GM23248 (cell line): ENCODE results near the gene PRKACB. TPM values are rescaled to one million over a fixed set of nuclear protein-coding genes. Genes with fewer than 3 reads are reported as not detected.

ENCODE experiments used
- DNase-seq: peaks from one replicate; pipeline ENCODE4 v3.0.0-alpha.2; 2015
- H2AFZ ChIP-seq: fragments of 200-600 bp; sonication (generic); 2 replicates; pipeline ENCODE4 v1.6.1; 2016; ENCODE audit warnings: antibody characterized with exemption
- H3F3A ChIP-seq: fragments of 200-600 bp; sonication (generic); 2 replicates; pipeline ENCODE4 v1.6.1; 2016; ENCODE audit warnings: mild to moderate bottlenecking, antibody characterized with exemption, mixed run types; ENCODE audit not compliant: insufficient read depth
- H3K27ac ChIP-seq: fragments of 200-600 bp; sonication (generic); 2 replicates; pipeline ENCODE4 v1.5.1; 2016; ENCODE audit warnings: mild to moderate bottlenecking
- H3K27me3 ChIP-seq: fragments of 200-600 bp; sonication (generic); replicated peaks from 2 replicates; pipeline ENCODE4 v1.6.1; 2016; ENCODE audit warnings: mild to moderate bottlenecking; ENCODE audit not compliant: insufficient read depth
- H3K36me3 ChIP-seq: fragments of 200-600 bp; sonication (generic); 2 replicates; pipeline ENCODE4 v1.6.1; 2016; ENCODE audit warnings: low read depth, mild to moderate bottlenecking
- H3K4me1 ChIP-seq: fragments of 200-600 bp; sonication (generic); 2 replicates; pipeline ENCODE4 v1.6.1; 2016; ENCODE audit warnings: mild to moderate bottlenecking; ENCODE audit not compliant: insufficient read depth
- H3K4me2 ChIP-seq: fragments of 200-600 bp; sonication (generic); one replicate; pipeline ENCODE4 v1.6.1; 2016; ENCODE audit warnings: mild to moderate bottlenecking; ENCODE audit not compliant: unreplicated experiment
- H3K4me3 ChIP-seq: fragments of 200-600 bp; sonication (generic); 2 replicates; pipeline ENCODE4 v1.5.1; 2016; ENCODE audit warnings: mild to moderate bottlenecking
- H3K79me2 ChIP-seq: fragments of 200-600 bp; sonication (generic); 2 replicates; pipeline ENCODE4 v1.6.1; 2016; ENCODE audit warnings: mild to moderate bottlenecking; ENCODE audit not compliant: insufficient read depth
- H3K9ac ChIP-seq: fragments of 200-600 bp; sonication (generic); 2 replicates; pipeline ENCODE4 v1.6.1; 2016; ENCODE audit warnings: mild to moderate bottlenecking
- H3K9me2 ChIP-seq: fragments of 200-600 bp; sonication (generic); 2 replicates; pipeline ENCODE4 v1.6.1; 2016; ENCODE audit warnings: mixed run types, mild to moderate bottlenecking, moderate library complexity; ENCODE audit not compliant: insufficient read depth
- H3K9me3 ChIP-seq: fragments of 200-600 bp; sonication (generic); one replicate; pipeline ENCODE4 v1.6.1; 2017; ENCODE audit warnings: low read depth
- H4K20me1 ChIP-seq: fragments of 200-600 bp; sonication (generic); 2 replicates; pipeline ENCODE4 v1.6.0; 2016; ENCODE audit not compliant: insufficient read depth
- EZH2 ChIP-seq: fragments of 200-600 bp; sonication (generic); IDR thresholded peaks from 2 replicates; pipeline ENCODE4 v1.6.1; 2018; ENCODE audit warnings: antibody characterized with exemption, mild to moderate bottlenecking; ENCODE audit not compliant: insufficient read depth, poor library complexity, severe bottlenecking
- EZH2phosphoT487 ChIP-seq: fragments of 200-600 bp; sonication (generic); IDR thresholded peaks from 2 replicates; pipeline ENCODE4 v1.6.1; 2018; ENCODE audit warnings: antibody characterized with exemption, moderate library complexity, mild to moderate bottlenecking, low read depth; ENCODE audit not compliant: insufficient read depth
- WGBS, 2 experiments: methylation state at CpG; one replicate each; pipeline ENCODE4 v1.1.6; 2015 to 2017; ENCODE audit warnings: low lambda C conversion rate in 2 of 2, low coverage in 1 of 2; ENCODE audit errors: missing lambda C conversion rate in 2 of 2; 5-methylcytosine and 5-hydroxymethylcytosine counted together
- in situ Hi-C: fragments of 300-500 bp; cut with MboI; formaldehyde crosslinking; loops from 2 replicates; pipeline ENCODE4 v1.15.0; 2020
- polyA plus RNA-seq: library from polyadenylated mRNA; unstranded; fragments of >200 nt; fragmentation: Nextera tagmentation; extraction: Ambion mirVana; gene quantifications from 2 replicates; pipeline ENCODE4 v1.2.1, GENCODE V29; 2016
- total RNA-seq: library from RNA; depleted of rRNA; stranded (reverse); fragments of >200 nt; shearing (Covaris generic); gene quantifications from 2 replicates; pipeline ENCODE4 v1.2.3, GENCODE V29; 2014; rRNA removed

PRKACB gene
- total RNA-seq (21.9 and 23.9 TPM in 2 replicates), polyA plus RNA-seq (24.9 and 25.6 TPM in 2 replicates)

- WGBS, 2 experiments: 88% methylated on average over 2 of the region's 2 CpGs
These were observed at the start of gene PRKACB for GRCh38 chr1:84143796-84144565. Gene PRKACB (plus strand): TSS chr1:84144271. CDS start chr1:84144362, 91 bp downstream.

GRCh38 chr1:84095308-84095707, 48.8 kb upstream of the PRKACB start:
- no peak overlapping the region for H3K9ac ChIP-seq
- H3K9me2 ChIP-seq: no peaks in the 10 kb centered on the region
- H3K4me1 ChIP-seq: peaks cover 14% of the 10 kb centered on the region; the same call in 1 of the 2 replicates
- H3F3A ChIP-seq: no peaks in the 10 kb centered on the region
- H3K4me2 ChIP-seq: no peak overlapping the region
- no peaks in the 10 kb centered on the region for H3K9me3 ChIP-seq
- H4K20me1 ChIP-seq: no peaks in the 10 kb centered on the region
- in situ Hi-C loops: no loop called here
- no peak overlapping the region for H3K4me3 ChIP-seq
- no peak overlapping the region for H3K27ac ChIP-seq
- TF ChIP-seq EZH2 (no peak), EZH2phosphoT487 (no peak)
- H3K27me3 ChIP-seq: no peaks in the 10 kb centered on the region
- H3K36me3 ChIP-seq: no peaks in the 10 kb centered on the region
- DNase-seq: no peak
- no peak overlapping the region for H2AFZ ChIP-seq
- H3K79me2 ChIP-seq: peaks cover 38% of the 10 kb centered on the region

More at GRCh38 chr1:84143796-84144565, at the start of gene PRKACB:
- no peaks in the 10 kb centered on the region for H3K9me3 ChIP-seq
- in situ Hi-C loops: loop anchor here (25.0 kb wide), 1 partner anchor 618 kb away; no protein-coding TSS in a partner anchor
- no peak within 1 kb of the TSS for H3K4me3 ChIP-seq
- no peaks in the 10 kb centered on the region for H3K36me3 ChIP-seq
- peak within 1 kb of the TSS; percentile 38 for H2AFZ ChIP-seq
- TF ChIP-seq EZH2: no peak
- no peak for TF ChIP-seq EZH2phosphoT487
- H4K20me1 ChIP-seq: no peaks in the 10 kb centered on the region
- no peaks in the 10 kb centered on the region for H3K79me2 ChIP-seq
- no peak within 1 kb of the TSS for H3K9ac ChIP-seq
- H3K4me1 ChIP-seq: peaks cover 18% of the 10 kb centered on the region
- peak within 1 kb of the TSS; percentile 36 for H3K4me2 ChIP-seq
- H3K27me3 ChIP-seq: no peaks in the 10 kb centered on the region
- H3K9me2 ChIP-seq: no peaks in the 10 kb centered on the region
- H3F3A ChIP-seq: peaks cover 10% of the 10 kb centered on the region; the same call in 1 of the 2 replicates
- no peak within 1 kb of the TSS for H3K27ac ChIP-seq
- DNase-seq: peak; percentile 56

- H3K27ac ChIP-seq: no peak overlapping the region
- H2AFZ ChIP-seq: no peak overlapping the region
- H3K4me1 ChIP-seq: peaks cover 12% of the 10 kb centered on the region; the same call in 1 of the 2 replicates
- no peaks in the 10 kb centered on the region for H4K20me1 ChIP-seq
- no peak overlapping the region for H3K9ac ChIP-seq
- no peaks in the 10 kb centered on the region for H3K9me3 ChIP-seq
- in situ Hi-C loops: no loop called here
- no peaks in the 10 kb centered on the region for H3K27me3 ChIP-seq
- DNase-seq: no peak
- no peaks in the 10 kb centered on the region for H3F3A ChIP-seq
- H3K4me2 ChIP-seq: no peak overlapping the region
- TF ChIP-seq EZH2phosphoT487 (no peak), EZH2 (no peak)
- no peaks in the 10 kb centered on the region for H3K9me2 ChIP-seq
- H3K79me2 ChIP-seq: peaks cover 38% of the 10 kb centered on the region
- no peak overlapping the region for H3K4me3 ChIP-seq
- no peaks in the 10 kb centered on the region for H3K36me3 ChIP-seq
These were observed 47.9 kb upstream of the PRKACB start for GRCh38 chr1:84096176-84096575.

GRCh38 chr1:84101204-84101603, 42.9 kb upstream of the PRKACB start:
- no peaks in the 10 kb centered on the region for H3K36me3 ChIP-seq
- WGBS, 2 experiments: 97 to 100% methylated on average over 1 of the region's 1 CpG
- no peak for DNase-seq
- H4K20me1 ChIP-seq: no peaks in the 10 kb centered on the region
- no peak overlapping the region for H3K4me2 ChIP-seq
- peaks cover 6% of the 10 kb centered on the region; the same call in 1 of the 2 replicates for H3F3A ChIP-seq
- no peaks in the 10 kb centered on the region for H3K27me3 ChIP-seq
- H3K79me2 ChIP-seq: peaks cover 25% of the 10 kb centered on the region
- H3K4me1 ChIP-seq: peaks cover 20% of the 10 kb centered on the region
- no peak for TF ChIP-seq EZH2
- TF ChIP-seq EZH2phosphoT487: no peak
- H3K27ac ChIP-seq: no peak overlapping the region
- H2AFZ ChIP-seq: no peak overlapping the region
- H3K4me3 ChIP-seq: no peak overlapping the region
- no peaks in the 10 kb centered on the region for H3K9me3 ChIP-seq
- H3K9ac ChIP-seq: no peak overlapping the region
- no peaks in the 10 kb centered on the region for H3K9me2 ChIP-seq
- in situ Hi-C loops: no loop called here
